HL-60/S4 (cell line): ENCODE measurements around the gene HRG.

Experiments
- in situ Hi-C: fragments of 300-500 bp; cut with MboI; formaldehyde crosslinking; loops from 2 replicates; pipeline ENCODE4 v1.14.3; 2022; ENCODE audit warnings: low sequenced_read_pairs

HRG gene

GRCh38 chr3:186636536-186636935 lies 29.3 kb upstream of the HRG start:
- in situ Hi-C loops: no loop called here

DNA sequence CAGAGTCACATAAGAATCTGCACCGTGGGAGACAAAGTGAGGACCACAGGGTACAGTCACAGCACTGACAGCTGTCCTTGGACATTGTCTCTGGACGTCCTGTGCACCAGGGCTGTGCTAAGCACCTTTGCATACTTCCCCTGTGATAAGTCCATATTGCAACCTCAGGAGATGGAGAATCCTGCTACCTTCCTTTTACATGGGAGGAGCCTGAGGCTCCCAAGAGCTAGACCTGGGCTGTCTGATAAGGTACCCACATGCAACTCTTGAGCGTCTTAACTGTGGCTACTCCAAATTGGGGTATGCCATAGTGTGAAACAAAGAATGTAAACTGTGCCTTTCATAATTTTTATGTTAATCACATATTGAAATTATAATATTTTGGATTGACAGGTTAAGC lies 28.1 kb upstream of the HRG start:
- in situ Hi-C loops: no loop called here

DNA sequence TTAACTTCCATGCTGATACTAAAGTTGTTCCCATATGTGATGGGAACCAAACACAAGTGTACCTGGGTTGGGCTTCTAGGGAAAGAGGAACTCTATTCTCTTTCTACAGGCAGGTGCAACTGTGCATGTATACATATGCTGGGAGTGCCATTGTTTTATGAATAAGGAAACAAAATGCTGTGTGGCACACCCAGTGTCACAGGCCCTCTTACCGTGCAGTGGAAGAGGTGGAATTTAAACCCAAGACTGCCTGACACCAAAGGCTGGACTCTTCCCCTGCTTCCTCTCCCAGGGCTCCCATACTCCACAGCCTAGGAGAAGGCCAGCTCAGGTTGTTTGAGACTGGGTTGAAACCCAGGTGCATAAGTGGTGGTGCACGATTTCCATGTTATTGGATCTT lies 27.6 kb upstream of the HRG start:
- in situ Hi-C loops: no loop called here

DNA sequence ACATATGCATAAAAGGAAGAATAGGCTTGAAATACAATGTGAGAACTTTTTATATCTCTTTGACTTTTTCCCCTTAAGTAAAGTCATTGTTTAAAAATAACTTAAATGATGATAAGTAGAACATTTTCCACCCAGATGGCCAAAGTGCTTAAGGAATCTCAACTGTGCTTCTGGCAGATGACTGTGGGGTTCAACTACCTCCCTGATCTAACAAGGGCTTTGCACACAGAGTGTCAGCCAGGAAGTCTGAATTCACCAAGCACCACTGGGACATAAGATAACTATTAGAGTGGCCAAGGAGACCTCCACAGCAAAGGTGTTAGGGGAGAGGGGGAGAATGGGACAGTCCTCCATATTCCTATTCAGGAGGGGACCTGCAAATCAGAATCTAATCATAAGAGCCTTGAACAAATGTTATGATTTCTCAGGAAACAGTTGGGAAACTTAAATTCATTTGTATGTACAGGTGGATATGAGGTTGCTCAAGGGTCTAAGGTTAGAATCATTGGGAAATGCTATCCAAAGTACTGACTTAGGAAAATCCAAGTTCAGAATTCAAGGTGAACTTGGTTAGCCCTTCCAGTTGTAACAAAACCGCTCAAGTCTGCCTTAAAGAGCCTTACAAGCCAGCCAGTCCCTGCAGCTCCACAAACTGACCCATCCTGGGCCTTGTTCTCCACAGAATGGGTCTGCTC lies 25.9 kb upstream of the HRG start, which contains the start of gene FETUB:
Gene FETUB (plus strand): TSS at position 622 of the 695 bp plus-strand sequence. CDS start 62 bp downstream, at position 684.
- in situ Hi-C loops: no loop called here

DNA sequence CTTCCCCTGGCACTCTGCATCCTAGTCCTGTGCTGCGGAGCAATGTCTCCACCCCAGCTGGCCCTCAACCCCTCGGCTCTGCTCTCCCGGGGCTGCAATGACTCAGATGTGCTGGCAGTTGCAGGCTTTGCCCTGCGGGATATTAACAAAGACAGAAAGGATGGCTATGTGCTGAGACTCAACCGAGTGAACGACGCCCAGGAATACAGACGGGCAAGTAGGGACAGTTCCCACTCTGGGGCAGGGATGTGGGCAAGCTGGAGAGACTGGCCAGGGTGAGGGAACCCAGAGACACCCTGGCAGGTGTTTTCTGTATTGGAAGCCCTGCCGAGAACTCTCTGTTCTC lies 25.4 kb upstream of the HRG start:
- in situ Hi-C loops: no loop called here

DNA sequence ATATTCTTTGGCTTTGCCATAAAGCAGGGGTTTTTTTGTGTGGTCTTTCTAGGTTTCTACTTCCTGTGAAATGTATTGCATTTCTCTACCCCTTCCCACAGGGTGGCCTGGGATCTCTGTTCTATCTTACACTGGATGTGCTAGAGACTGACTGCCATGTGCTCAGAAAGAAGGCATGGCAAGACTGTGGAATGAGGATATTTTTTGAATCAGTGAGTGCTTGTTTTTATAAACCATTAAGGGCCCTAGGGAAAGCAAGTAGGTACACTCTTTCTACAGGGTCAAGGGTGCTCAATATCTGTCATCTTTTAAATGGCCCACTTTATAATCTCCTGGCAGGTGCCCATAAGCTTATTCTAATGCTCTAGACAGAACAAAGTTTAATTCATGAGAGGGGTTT lies 24.9 kb upstream of the HRG start:
- in situ Hi-C loops: no loop called here

DNA sequence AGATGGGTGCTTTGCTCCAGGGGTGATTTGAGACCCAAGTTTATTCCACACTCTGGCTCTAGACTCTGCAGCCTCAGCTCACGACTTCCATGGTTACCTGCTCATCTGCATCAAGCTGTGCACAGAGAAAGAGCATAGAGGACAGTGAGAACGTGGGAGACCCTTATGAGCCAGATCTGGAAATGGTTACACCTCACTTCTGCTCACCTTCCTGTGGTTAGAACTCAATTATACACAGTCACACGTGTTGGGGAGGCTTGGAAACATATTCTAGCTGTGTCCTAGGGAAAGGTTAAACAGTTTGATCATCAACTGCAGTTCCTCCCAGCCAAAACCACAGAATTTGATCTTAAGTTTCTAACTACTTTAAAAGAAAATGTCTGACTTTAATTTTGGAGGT lies 23.8 kb upstream of the HRG start:
- in situ Hi-C loops: no loop called here

DNA sequence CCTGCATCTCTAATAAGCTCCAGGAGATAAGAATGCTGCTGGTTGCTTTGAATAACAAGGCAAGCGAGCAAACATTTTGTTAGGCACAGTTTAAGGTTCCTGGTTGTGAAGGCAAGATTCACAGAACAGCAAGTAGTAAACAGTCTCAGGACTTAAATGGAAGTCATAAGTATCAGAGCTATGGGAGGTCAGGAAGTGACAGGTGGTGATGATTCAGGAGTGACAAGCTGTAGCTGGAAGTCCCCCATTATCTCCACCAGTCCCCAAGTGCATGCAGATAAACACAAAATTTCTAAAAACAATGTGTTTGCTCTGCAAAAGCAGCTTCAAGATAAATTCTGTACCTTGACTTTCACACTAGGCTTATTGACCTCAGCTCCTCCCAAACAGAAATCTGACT lies 22.3 kb upstream of the HRG start:
- in situ Hi-C loops: no loop called here

DNA sequence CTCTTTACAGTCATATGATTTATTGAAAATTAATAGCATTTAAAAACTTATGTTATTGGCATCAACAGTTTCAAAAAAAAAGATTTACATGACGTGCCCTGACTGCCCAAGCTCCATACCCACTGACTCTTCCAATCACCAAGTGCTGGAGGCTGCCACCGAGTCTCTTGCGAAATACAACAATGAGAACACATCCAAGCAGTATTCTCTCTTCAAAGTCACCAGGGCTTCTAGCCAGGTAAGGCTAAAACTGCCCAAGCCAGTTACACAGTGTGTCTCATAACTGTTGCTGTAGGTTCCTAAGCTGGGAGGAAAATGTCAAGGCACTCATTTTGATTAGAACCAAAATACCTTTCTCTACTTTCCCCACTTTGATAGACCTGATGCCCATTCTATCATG lies 21.1 kb upstream of the HRG start:
- in situ Hi-C loops: no loop called here

DNA sequence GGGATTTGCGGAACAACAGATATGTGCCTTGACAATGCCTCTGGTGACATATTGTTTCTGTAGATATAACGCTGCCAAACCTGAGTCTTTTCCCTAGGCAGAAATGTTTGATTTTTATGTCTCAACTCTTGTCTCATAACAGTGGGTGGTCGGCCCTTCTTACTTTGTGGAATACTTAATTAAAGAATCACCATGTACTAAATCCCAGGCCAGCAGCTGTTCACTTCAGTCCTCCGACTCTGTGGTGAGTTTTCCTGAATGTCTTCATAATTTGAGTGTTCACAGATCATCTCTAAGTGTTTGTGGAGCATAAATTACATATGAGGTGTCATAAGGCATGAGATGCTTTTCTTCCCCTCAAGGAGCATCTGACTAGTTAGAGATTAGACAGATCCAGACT lies 19.7 kb upstream of the HRG start:
- in situ Hi-C loops: no loop called here

DNA sequence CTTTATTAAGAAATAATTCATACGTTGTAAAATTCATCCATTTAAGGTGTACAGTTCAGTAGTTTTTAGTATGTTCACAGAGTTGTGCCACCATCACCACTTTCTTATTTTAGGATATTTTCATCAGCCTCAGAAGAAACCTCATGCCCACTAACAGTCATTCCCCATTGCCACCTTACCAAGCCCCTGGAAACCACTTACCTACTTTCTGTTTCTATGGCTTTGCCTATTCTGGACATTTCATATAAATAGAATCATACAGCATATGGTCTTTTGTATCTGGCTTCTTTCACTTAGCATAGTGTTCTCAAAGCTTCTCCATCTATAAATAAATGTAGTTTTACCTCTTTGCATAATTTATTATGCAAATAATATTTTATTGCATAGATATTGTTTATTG lies 19.0 kb upstream of the HRG start:
- in situ Hi-C loops: no loop called here

DNA sequence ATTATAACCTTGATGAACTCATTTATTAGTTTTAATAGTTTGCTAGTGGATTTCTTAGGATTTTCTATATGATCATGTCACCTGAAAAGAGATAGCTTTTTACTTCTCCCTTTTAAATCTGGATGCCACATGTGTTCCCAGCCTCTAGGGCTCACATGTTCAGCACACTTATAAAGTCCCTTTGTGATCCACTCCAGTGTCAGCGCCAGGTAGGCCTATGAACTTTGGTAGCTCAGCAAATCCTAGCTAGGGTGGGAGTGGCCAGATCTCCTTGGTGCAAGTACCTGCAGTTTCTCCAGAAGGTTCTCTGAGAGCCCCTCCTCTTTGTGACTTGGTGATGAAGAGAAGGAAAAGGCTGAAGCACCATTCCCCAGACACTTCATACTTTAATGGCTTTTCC lies 17.0 kb upstream of the HRG start:
- in situ Hi-C loops: no loop called here

- in situ Hi-C loops: no loop called here
Observed at GRCh38 chr3:186651678-186652215, 14.1 kb upstream of the HRG start.

- in situ Hi-C loops: no loop called here
Observed at GRCh38 chr3:186653080-186653707, 12.6 kb upstream of the HRG start.

DNA sequence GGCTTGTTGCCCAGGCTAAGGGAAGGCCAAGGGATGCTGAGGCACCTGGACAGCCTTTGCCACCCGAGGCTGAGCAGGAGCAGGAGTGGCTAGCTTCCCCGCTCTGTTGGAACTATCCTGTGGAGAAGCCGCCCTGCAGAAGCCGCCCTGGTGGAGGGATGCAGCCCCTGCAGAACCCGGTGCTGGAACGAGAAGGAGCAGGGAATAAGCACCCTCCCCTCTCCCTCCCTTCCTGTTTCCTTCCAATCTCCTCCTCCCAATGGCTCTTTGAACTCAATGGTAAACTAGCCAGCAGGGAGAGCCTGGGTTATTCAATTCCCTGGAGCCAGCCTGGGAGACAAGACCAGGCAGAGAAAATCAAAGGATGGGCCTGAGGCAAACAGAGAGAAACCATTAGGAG lies 11.8 kb upstream of the HRG start:
- in situ Hi-C loops: no loop called here

DNA sequence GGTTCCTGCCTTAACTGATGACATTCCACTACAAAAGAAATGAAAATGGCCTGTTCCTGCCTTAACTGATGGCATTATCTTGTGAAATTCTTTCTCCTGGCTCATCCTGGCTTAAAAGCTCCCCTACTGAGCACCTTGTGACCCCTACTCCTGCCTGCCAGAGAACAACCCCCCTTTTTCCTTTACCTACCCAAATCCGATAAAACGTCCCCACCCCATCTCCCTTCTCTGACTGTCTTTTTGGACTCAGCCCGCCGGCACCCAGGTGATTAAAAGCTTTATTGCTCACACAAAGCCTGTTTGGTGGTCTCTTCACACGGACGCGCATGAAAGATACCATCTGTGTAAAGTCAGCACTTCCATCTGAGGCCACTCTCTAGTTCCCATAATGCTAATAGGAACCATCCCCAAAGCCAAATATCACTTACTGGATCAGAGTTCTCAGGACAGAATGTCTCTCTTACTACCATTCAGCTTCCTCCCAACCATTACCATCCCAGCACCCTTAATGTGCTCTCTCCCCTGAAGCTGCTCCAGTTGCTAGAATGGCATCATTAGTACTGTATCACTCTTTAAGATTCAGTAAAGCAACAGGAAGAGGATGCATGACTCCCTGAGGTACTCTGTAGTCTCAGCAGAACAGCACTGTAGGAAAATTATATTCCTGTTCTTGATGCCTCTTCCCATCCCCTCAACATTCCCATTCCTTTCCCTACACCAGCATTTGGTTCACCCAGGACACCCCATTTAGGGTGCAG lies 2.3 kb upstream of the HRG start:
- in situ Hi-C loops: no loop called here

DNA sequence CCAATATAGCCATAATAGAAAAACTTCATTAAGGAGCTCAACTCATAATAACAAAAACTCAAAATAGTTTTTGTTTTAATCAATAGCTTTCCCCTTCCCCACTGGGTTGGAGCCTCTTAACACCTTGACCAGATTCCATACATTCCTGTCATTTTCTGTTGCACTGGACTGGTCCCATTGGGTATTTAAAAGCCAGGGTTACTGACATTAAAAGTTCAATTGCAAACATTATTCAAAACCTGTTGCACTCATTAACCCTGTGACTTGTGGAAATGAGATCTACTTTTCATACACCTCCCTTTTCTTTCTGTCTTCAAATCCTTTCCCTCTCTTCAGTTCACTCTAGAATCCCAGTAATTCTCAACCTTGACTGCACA lies 1.7 kb upstream of the HRG start:
- in situ Hi-C loops: no loop called here

- in situ Hi-C loops: no loop called here
Observed at GRCh38 chr3:186664506-186664905, 1.3 kb upstream of the HRG start.

DNA sequence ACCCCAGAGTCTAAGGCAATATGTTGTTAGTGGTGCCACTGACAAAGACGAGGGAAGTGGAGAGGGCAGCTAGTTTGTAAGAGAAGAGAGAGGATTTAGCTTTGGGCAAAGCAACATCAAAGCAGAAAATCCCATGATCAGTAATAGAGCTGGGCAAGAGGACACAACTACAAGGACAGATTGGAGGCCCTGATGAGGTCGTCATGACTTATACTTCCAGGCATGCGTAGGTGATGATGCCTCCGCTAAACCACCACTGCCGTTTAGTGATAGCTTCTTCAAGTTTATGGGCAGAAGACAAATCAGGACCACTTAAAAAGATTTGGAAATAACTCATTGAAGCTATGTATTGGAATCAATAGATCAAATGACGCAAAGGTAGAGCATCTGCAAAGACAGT lies 2.6 kb downstream of the HRG start:
- in situ Hi-C loops: no loop called here

- in situ Hi-C loops: no loop called here
Observed at GRCh38 chr3:186669378-186670084, 3.7 kb downstream of the HRG start.

GRCh38 chr3:186670155-186670554 lies 4.3 kb downstream of the HRG start:
- in situ Hi-C loops: no loop called here
